LNCaP clone FGC (cell line): ENCODE measurements around the gene SIAH2.

Experiments used
- DNase-seq: peaks from one replicate; pipeline ENCODE4 v3.0.0-alpha.2; 2011; ENCODE audit warnings: low read depth
- H3K4me3 ChIP-seq: 2 replicates; pipeline ENCODE4 v1.5.1; 2011; ENCODE audit warnings: mild to moderate bottlenecking, low read depth, low read length, control low read depth
- CTCF ChIP-seq: IDR thresholded peaks from 2 replicates; pipeline ENCODE4 v1.5.1; 2012; ENCODE audit warnings: mild to moderate bottlenecking; ENCODE audit not compliant: control insufficient read depth, insufficient read depth; ENCODE audit errors: extremely low read depth

SIAH2 gene

DNA sequence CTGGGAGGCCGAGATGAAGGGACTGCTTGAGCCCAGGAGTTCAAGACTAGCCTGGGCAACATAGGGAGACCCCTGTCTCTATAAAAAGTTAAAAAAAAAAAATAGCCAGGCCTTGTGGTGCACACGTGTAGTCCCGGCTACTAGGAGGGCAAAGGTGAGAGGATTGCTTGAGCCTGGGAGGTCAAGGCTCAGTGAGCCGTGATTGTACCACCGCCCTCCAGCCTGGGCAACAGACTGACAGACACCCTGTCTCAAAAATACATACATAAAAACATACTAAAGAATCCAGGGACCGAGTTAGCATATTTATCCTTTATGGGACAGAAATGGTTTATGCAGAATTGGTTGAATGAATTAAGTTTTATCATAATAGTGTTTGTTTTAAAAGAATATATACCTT, 13.7 kb downstream of the SIAH2 start:
- H3K4me3 ChIP-seq, result no peak overlapping the region
- no peak for DNase-seq
- no peak for TF ChIP-seq CTCF

DNA sequence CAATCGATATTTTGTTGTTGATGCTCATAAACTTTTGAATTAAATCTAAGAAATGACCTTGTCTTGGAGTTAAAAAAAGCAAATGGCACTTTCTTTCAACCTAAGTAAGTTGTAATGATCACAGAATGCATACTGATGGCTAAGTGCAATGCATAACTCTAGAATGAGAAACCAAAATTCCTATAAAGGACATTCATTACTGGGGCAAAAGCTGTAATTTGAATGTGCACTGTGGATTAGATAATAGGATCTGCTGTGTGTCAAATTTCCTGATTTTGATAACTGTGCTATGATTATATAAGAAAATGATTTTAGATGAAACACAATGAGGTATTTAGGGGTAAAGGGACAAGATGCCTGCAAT, 14.3 kb downstream of the SIAH2 start:
- TF ChIP-seq CTCF, result no peak
- DNase-seq, result no peak
- H3K4me3 ChIP-seq, result no peak overlapping the region

DNA sequence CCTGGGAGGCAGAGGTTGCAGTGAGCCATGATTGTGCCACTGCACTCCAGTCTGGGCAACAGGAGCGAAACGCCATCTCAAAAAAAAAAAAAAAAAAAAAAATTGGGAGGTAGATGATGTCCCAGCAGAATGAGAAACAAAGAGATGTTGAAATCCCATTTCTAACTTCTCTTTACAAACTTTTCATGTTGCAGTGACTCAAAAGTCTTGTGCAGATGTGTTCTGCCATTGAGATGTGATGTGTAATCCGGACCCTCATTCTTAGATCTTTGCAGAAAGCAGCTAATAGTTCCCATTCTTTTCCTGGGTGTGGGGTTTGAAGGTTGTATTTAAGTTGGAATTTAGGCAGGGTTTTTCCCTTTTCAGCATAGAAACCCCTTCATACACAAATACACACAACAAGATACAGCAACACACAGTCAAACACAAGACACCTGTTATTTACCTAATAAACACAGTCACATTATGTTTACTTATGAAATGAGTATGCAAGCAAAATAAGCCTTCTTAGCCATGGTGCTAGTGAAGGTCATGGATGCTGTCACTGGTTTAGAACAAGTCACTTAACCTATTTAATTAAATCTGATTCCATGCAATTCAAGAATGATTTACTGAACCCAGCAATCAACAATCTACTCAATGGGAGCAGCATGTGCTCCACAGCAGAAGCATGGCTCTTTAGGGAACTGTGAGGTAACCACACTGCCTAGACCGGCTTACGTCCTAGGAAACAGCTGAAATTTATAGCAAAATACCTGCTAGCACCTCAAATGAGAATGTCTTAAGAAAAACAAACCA, 14.9 kb downstream of the SIAH2 start:
- peak; percentile 68 for DNase-seq

GRCh38 chr3:150746791-150747590, 16.0 kb downstream of the SIAH2 start:
- no peak overlapping the region for H3K4me3 ChIP-seq
- no peak for TF ChIP-seq CTCF
- DNase-seq, result no peak

More for the DNA sequence above, 14.9 kb downstream of the SIAH2 start:
- H3K4me3 ChIP-seq, result no peak overlapping the region
- TF ChIP-seq CTCF, result no peak

GRCh38 chr3:150745832-150746231, 17.1 kb downstream of the SIAH2 start:
- TF ChIP-seq CTCF, result no peak
- DNase-seq, result no peak
- no peak overlapping the region for H3K4me3 ChIP-seq

DNA sequence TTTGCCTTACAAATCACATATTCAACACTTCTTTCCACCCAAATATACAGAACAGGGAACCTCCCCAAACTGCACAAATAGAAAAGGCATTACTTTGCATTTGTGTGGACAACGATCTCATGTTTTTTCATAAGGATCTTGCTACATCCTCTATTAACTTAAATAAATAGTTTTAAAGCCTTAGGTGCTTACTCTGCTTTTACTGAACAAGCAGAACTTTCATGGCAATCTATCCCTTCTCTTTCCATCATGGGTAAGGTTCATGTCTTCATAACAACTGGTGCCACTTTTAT, 18.1 kb downstream of the SIAH2 start:
- H3K4me3 ChIP-seq, result peak overlapping the region; percentile 17; the same call in 1 of the 2 replicates
- TF ChIP-seq CTCF, result no peak
- peak; percentile 48 for DNase-seq
